NAMALWA (cell line): Measurements from ENCODE around the gene ADGRG6.

ENCODE experiments used
- DNase-seq: peaks from one replicate; pipeline ENCODE4 v3.0.0-alpha.2; 2015; ENCODE audit warnings: low spot score

ADGRG6 gene

DNA sequence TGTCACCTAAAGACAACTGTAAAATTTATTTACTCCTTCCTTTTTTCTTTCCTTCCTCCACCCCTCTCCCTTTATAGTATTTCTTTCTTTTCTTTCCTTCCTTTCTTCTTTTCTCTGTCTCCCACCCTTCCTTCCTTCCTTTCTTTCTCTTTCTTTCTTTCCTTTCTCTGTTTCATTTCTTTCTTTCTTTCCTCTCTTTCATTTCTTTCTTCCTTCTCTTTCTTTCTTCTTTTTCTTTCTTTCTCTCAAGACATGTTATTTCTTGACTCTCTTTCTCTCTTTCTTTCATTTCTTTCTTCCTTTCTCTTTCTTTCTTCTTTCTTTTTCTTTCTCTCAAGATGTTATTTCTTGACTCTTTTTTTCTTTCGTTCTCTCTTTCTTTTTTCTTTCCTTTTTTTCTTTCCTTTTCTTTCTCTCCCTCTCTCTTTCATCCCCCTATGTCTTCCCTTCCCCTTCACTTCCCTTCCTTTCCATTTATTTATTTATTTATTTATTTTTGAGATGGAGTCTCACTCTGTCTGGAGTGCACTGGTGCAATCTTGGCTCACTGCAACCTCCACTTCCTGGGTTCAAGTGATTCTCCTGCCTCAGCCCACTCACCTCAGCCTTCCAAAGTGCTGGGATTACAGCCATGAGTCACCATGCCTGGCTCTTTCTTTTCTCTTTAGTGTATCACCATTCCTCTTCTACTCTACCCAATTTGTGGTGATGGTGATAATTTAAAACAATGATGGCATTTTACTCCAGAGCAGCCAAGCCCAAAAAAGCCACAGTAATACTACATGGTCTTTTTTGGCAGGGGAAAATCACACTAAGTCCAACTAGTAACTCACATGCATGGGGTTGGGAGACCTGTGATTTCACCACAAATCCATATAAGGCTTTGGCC is 188.2 kb downstream of the ADGRG6 start:
- no peak for DNase-seq
